ENCODE data around the gene POLL.

POLL gene

DNA sequence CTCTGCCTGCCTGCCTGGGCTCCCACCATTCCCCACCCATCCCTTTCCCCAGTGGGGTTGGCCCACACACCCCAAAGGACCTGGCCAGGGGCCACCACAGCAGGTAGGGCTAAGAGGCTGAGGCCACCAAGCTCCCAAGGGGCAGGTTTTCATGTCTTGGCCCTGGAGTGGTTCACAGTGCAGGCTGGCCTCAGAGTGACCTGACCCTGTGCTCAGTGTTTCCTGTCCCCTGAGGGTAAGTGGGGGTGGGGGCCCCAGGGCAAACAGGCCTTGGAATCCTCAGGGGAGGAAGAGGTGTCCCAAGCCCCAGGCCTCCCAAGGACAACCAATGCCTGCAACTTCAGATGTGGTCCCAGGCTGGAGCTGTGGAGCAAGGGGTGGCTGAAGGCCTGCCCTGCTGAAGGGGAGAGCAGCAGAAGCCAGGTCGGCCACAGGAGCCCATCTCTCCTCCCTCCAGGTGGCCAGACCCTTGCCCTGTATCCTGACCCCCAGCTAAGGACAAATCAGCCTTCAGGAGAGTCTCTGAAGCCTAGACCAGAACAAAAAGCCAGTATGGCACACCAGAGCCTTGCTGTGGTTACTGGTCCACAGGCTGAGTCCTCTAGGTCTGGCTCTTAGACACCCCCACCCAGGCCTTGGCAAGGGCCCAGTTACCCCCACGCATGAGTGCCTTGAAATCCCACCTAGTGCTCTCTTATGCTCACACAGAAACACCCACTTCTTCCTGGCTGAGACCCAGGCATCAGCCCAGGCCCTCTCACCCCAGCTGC is 27.6 kb downstream of the POLL start:
- no peak for DNase-seq

DNA sequence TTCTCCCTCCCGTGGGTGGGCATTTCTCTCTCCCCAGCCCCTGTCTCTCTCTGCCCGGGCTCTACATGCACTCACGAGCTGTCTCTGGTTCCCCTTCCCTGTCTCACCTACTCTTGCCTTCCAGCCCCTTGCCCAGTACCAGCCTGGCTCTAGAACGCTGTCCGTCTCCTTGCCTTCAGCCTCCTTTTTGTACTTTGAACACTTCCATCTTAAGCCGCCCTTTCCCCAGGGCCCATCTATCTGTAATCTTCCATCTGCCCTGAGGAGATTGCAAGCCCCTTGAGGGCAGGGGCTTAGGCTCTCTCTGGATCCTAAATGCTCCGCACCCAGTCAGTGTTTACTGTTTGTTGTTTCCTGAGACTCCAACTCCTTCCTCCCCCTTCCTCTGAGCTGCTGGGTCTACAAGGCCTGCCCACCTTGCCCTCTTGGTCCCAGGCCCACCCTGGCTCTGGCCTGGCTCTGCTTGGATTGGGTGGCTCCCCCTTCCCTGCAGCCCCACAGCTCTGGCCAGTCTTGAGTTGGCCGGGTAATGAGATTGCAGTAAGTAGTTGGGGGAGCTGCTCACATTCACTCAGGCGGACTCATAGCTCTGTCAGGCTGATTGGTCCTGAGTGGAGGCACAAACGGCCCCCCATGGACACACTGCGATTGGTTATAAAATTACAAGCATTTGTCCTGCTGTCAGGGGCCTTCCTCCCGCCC is 28.3 kb downstream of the POLL start:
- no peak for DNase-seq

DNA sequence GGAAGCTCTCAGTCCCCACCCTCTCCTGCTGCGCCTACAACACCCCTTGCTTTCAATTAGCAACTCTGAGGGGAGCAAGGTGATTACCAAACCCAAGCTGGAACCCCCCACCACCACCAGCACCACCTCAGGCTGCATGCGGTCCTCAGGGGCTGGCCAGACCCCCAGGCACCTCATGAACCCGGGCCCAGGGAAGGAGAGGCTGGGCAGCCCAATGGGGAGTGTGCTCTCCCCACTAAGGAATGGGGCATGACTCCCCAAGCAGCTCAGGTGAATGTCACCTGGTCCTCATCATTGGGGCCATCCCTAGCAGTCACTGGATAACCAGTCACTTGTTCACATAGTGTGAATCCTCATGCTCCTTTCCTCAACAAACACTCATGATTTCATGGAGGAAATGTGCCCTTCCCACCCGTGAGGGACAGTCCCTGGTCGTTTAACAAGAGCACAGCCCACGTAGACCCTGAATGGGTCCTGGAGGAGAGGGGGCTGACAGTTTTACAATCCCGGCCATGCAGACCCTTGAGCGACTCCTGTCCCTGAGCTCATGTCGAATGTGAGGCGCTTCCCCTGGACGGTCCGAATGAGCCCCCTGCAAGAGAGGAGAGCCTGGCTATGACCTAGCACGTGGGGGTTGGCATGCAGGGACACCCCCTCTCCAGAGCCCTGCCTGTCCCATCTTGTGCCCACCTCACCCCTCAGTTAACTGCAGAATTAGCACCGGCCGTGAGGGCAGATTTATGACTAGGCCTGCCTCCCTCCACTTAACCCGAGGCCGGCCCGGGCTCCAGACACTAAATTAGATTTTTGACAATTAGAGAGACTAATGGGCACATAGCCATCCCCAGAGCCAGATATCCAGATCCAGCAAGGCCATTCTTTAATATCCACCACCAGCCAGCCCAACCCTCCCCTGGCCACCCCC is 29.1 kb downstream of the POLL start:
- DNase-seq, result no peak

DNA sequence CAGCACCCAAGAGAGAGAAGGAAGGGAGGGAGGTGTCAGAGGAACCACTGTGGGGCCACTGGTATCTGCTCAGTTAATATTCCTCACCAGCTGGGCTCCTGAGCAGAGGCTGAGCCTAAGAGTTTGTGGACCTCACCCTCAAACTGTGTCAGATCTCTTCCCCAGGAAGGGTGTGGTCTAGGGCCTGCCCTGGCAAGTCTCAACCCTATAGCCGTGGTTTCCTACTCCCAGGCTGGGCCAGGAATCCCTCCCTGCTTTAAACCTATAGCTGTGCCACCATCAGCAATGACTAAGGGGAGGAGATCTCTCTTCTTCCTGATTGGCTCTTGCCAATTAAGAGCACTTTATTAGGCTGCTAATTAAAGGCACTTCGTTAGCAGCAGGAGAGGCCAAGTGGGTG is 29.9 kb downstream of the POLL start:
- no peak for DNase-seq

DNA sequence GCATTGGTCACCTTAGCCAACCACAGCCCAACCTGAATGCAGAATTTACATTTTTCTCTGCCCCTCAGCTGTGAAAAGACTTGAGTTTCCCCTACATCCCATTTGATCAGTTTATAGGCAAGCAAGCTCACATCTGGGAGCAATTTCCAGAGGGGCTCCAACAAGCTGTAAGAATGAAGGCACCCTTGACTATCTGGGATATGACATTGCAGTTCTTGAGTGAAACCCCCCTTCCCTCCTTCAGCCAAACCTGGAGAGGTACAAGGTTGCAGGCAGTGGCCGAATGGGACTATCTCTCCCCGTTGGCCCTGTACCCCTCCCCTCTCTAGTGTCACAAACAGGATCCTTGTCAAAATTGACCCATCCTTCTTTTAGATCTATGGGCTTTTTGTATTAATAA is 30.5 kb downstream of the POLL start:
- no peak for DNase-seq

DNA sequence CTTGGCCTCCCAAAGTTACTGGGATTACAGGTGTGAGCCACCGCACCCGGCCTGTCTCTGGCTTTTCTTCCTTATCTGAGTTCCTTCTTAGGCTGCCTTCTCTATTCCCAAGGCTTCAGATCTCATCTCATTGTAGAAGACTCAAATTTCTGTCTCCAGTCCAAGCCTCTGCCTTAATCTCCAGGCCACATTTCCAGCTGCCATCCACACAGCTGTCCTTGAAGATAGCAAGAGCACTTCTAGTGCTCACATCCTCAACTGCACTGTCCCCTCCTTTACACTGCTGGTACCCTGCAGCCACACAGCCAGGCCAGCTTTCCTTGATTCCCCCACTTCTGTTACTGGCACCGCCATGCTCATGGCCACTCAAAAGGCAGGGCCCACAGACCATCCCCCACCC is 35.6 kb downstream of the POLL start:
- DNase-seq, result no peak

DNA sequence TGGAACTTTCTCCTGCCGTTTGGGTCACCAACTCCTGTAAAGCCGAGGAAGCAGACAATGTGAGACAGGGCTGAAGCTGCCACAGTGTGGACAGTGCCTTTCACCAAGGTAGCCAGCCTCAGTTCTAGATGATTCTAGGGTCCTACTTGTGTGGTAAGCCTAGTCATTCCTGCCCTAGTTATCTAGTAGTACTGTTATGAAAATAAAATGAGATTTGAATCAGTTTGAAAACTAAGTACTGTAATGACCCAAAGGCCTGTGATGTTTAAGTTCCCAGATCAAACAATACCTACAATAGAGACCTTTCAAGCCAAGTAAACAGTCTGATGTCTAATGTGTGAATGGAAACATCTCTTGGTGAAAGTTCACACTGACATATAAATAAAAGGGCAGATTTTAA is 37.1 kb downstream of the POLL start:
- no peak for DNase-seq

DNA sequence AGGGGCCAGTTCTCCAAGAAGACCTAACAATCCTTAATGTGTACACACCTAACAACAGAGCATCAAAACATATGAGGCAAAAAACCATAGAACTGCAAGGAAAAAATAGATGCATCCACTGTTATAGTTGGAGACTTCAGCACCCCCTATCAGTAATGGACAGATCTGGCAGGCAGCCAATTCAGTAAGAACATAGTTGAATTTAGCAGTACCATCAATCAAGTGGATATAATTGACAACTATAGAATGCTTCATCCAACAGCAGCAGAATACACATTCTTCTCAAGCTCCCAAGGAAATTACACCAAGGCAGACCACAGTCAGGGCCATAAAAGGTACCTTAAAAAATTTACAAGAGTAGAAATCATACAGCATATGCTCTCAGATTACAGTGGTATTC is 42.2 kb downstream of the POLL start:
- no peak for DNase-seq

DNA sequence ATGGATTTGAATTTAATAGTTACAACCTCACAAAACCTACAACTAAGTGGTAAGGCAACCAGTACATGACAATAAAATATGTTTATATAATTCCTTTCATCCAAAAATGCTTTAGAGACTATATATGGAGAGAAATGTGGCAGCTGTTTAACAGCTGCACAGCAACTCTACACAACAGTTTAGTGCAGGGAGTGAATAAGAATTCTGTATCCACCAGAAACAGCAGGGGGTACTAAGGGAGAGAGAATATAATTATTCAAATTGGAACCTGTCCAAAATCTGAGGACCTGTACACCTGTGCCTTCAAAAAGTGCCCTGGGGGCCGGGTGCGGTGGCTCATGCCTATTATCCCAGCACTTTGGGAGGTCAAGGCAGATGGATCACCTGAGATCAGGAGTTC is 49.6 kb downstream of the POLL start:
- DNase-seq, result no peak

DNA sequence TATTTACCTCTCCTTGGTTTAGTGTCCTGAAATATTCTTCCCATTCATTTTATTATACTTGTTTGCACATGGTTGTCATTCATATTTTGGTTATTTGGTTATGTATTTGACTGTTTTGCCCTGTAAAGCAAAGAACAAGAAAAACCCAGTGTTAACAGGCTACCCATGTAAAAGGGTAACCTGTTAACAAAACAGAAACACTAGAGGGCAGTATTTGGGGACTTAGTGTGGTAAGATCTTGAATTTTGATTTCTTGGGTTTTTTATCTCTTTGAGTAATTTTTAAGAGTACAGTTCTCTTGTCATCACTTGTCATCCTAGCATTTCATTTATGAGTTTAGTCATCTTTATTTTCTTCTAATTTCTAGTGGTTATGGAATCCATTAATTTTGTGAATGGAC is 51.3 kb downstream of the POLL start:
- no peak for DNase-seq

DNA sequence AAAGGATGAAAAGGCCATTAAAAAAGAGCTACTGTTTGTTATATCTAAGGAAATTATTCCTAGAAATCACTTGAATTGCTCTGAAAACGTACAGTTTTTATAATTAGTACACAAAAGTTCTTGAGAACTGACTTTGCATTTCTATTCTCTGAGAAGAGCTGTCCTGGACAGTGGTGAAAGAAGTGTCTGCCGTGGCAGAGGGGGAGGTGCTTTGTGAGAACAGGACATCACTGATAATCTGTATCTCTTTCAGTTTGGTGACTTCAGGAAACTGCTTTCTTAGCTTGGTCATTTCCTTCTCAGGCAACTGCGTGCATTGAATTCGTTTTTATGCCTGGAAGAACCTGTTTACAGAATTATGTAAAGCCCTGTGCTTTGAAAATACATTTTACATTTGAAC is 52.1 kb downstream of the POLL start:
- DNase-seq, result no peak

DNA sequence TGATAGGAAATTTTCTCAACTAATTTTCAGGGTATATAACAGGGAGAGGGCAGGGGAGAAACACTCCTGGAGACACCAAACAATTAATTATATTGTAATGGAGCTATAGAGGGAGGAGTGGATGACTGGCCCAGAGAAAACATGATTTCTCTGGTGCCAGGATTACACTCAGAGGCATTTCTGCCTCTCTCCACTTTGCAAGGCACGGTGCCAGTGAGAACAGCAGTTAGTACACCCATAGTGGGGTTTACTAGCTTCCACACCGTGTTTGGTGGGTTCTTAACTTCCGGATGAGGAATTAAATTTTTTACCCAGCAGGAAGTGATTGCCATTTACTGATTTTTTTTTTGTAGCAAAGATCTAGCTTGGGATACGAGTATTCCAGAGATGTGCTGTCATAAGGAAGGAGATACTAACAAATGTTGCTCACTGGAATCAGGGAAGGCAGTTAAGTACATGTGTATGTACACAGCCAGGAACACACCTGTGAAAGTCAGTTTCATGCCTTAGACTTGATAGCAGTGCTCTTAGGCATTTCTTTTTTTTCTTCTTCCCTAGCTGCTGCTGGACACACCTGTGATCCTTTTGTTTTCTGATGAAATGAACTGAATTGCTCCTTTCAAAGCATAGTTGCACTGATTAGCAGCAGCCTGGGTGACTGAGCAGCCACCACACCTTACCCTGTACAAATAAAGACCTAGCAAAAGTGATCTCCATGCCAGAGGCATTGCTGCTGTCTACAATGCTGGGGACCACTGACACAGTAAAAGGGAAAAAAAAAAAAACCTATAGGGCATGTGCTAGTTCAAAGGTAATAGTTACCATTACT is 58.1 kb downstream of the POLL start:
- no peak for DNase-seq

DNA sequence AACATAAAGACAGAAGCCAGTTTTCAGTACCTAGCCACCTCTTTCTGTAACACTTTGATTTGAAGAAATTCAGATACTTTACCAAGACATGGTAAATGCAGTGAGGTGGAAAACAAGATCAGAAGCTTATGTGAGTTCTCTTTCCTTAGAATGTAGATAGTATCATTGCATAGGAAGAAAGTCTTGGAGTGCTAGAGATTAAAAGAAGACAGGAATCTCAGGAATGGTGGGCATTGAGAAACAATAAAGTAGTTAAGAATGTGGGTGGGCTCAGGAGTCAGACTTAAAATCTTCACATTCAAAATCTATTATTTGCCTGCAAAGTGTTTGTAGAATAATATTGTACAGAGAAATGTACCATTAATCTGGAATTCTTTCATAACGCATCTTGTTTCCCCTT is 58.9 kb downstream of the POLL start:
- no peak for DNase-seq

Data from effector CD4-positive, alpha-beta T cell (primary cell).